ENCODE measurements around the gene SMYD5. TPM values are rescaled to one million over a fixed set of nuclear protein-coding genes. Genes with fewer than 3 reads are reported as not detected.

SMYD5 gene
- total and polyA plus RNA-seq, 2 donors (not counting 3 experiments of a cell fraction or from before 2014, with no cell fraction given), result 16.2 to 31.7 TPM

- H2AFZ ChIP-seq (ENCODE audit: low read depth, low read length), result no peak overlapping the region
- no peak overlapping the region for H3K4me3 ChIP-seq (replicated peaks in 1 of 3; ENCODE audit: insufficient read depth in 1 of 3, low read depth in 1 of 3, low read length in 3 of 3)
- no TSS peak for BruUV-seq (replicated peaks)
- POLR2A ChIA-PET, result no interaction called here
- intact Hi-C loops (cut with micrococcal nuclease) (no loop called here), dilution Hi-C loops (cut with MboI; ENCODE audit: extremely low pct_ligation_motif_present, low sequenced_read_pairs) (no loop called here)
- H4K20me1 ChIP-seq (replicated peaks; ENCODE audit: control insufficient read depth, extremely low read depth, insufficient read depth, low read length), result no peaks in the 10 kb centered on the region
- CTCF ChIA-PET, result interaction anchor here (1.0 kb wide), 1 partner anchor 330 kb away, joined by 3 read pairs; no protein-coding TSS in a partner anchor
- H3K9me1 ChIP-seq (replicated peaks; ENCODE audit: control insufficient read depth, extremely low read depth, insufficient read depth, low read length), result no peaks in the 10 kb centered on the region
- peaks cover 2 to 4% of the 10 kb centered on the region in 2 experiments for H3K36me3 ChIP-seq (ENCODE audit: control insufficient read depth in 2 of 2, extremely low read depth in 1 of 2, insufficient read depth in 2 of 2, low read length in 2 of 2)
- no peak for FAIRE-seq
- H3K79me2 ChIP-seq (ENCODE audit: control insufficient read depth, insufficient read depth, low read length), result peaks cover 16% of the 10 kb centered on the region
- H3K4me2 ChIP-seq (ENCODE audit: insufficient read depth, low read length), result no peak overlapping the region
- no peaks in the 10 kb centered on the region for H3K9me3 ChIP-seq (replicated peaks; ENCODE audit: control insufficient read depth, insufficient read depth, low read length)
- no peaks in the 10 kb centered on the region for H3K27me3 ChIP-seq (ENCODE audit: control insufficient read depth in 2 of 2, insufficient read depth in 2 of 2, low read length in 2 of 2)
- DNase-seq (ENCODE audit: low read depth, low spot score), result no peak
- TF ChIP-seq EZH2 (IDR thresholded peaks at IDR 0.05; ENCODE audit: borderline replicate concordance, low read depth, low read length, severe bottlenecking) (no peak), POLR2A (IDR thresholded peaks at IDR 0.05; ENCODE audit: low read depth, low read length) (no peak), CTCF (IDR thresholded peaks at IDR 0.05; ENCODE audit: extremely low read depth in 1 of 2, insufficient read depth in 1 of 2, low read depth in 1 of 2, low read length in 2 of 2) (no peak)
- no peak overlapping the region for H3K9ac ChIP-seq (replicated peaks; ENCODE audit: extremely low read depth, insufficient read depth, low read length)
- H3K4me1 ChIP-seq (ENCODE audit: control insufficient read depth, extremely low read depth, insufficient read depth, low read length), result peaks cover 9% of the 10 kb centered on the region
- H3K27ac ChIP-seq (ENCODE audit: insufficient read depth, low read depth, low read length), result no peak overlapping the region
These were observed 3.8 kb downstream of the SMYD5 start for GRCh38 chr2:73217826-73218225.

- Histone ChIP-seq H3K9me1 (replicated peaks; ENCODE audit: control insufficient read depth, extremely low read depth, insufficient read depth, low read length) (no peaks in the 10 kb centered on the region), H3K27ac (ENCODE audit: insufficient read depth, low read depth, low read length) (no peak overlapping the region), H4K20me1 (replicated peaks; ENCODE audit: control insufficient read depth, extremely low read depth, insufficient read depth, low read length) (no peaks in the 10 kb centered on the region), H3K4me3 (replicated peaks in 1 of 3; ENCODE audit: insufficient read depth in 1 of 3, low read depth in 1 of 3, low read length in 3 of 3) (no peak overlapping the region), H3K9me3 (replicated peaks; ENCODE audit: control insufficient read depth, insufficient read depth, low read length) (no peaks in the 10 kb centered on the region), H3K27me3 (ENCODE audit: control insufficient read depth in 2 of 2, insufficient read depth in 2 of 2, low read length in 2 of 2) (no peaks in the 10 kb centered on the region), H3K36me3 (ENCODE audit: control insufficient read depth in 2 of 2, extremely low read depth in 1 of 2, insufficient read depth in 2 of 2, low read length in 2 of 2) (peaks cover 2 to 6% of the 10 kb centered on the region in 2 experiments), H2AFZ (ENCODE audit: low read depth, low read length) (no peak overlapping the region), H3K79me2 (ENCODE audit: control insufficient read depth, insufficient read depth, low read length) (peaks cover 16% of the 10 kb centered on the region), H3K4me1 (ENCODE audit: control insufficient read depth, extremely low read depth, insufficient read depth, low read length) (peaks cover 9% of the 10 kb centered on the region), H3K4me2 (ENCODE audit: insufficient read depth, low read length) (no peak overlapping the region), H3K9ac (replicated peaks; ENCODE audit: extremely low read depth, insufficient read depth, low read length) (no peak overlapping the region)
- CTCF ChIA-PET, result no interaction called here
- DNase-seq (ENCODE audit: low read depth, low spot score) (no peak), FAIRE-seq (no peak)
- TF ChIP-seq GATA2 (IDR thresholded peaks at IDR 0.05; ENCODE audit: insufficient read depth, insufficient read length, low read depth, low read length) (no peak), FOS (IDR thresholded peaks at IDR 0.05; ENCODE audit: borderline replicate concordance, insufficient read depth, low read length) (no peak), JUN (IDR thresholded peaks at IDR 0.05; ENCODE audit: borderline replicate concordance, insufficient read depth, insufficient read length, low read depth) (no peak), POLR2AphosphoS5 (IDR thresholded peaks at IDR 0.05; ENCODE audit: insufficient read depth, low read depth, low read length) (no peak), EZH2 (IDR thresholded peaks at IDR 0.05; ENCODE audit: borderline replicate concordance, low read depth, low read length, severe bottlenecking) (no peak), MYC (IDR thresholded peaks at IDR 0.05; ENCODE audit: low read depth, low read length) (no peak), CTCF (IDR thresholded peaks at IDR 0.05; ENCODE audit: extremely low read depth in 1 of 2, insufficient read depth in 1 of 2, low read depth in 1 of 2, low read length in 2 of 2) (no peak), MAX (IDR thresholded peaks at IDR 0.05; ENCODE audit: insufficient read depth, insufficient read length) (no peak), POLR2A (IDR thresholded peaks at IDR 0.05; ENCODE audit: low read depth, low read length) (no peak)
- POLR2A ChIA-PET, result no interaction called here
- dilution Hi-C loops (cut with MboI; ENCODE audit: extremely low pct_ligation_motif_present, low sequenced_read_pairs) (no loop called here), intact Hi-C loops (cut with micrococcal nuclease) (no loop called here)
- no TSS peak for BruUV-seq (replicated peaks)
These were observed 4.3 kb downstream of the SMYD5 start for GRCh38 chr2:73218298-73218697.
